Stimulated activated effector memory CD8-positive, alpha-beta T cell treated with anti-CD3 and anti-CD28 coated beads, Interleukin-12 subunit alpha, Interleukin-12 subunit beta, amount 100 ng/mL, for 72 hours (primary cell): Measurements from ENCODE around the gene FILIP1L.

Source experiments
- ATAC-seq: fragments of 150-1000 bp; cut with Tn5 transposase; 2 replicates; pipeline ENCODE4 v1.10.0; 2021
- DNase-seq, 2 donors: peaks; one replicate each; pipeline ENCODE4 v3.0.0; 2021 to 2022; ENCODE audit warnings: low spot score in 2 of 2
- H3K27ac Mint-ChIP-seq: one replicate; pipeline ENCODE4 v1.8.0; 2022; ENCODE audit warnings: mild to moderate bottlenecking, mixed read lengths
- H3K36me3 Mint-ChIP-seq: one replicate; pipeline ENCODE4 v1.8.0; 2022; ENCODE audit warnings: mild to moderate bottlenecking, mixed read lengths
- H3K4me1 Mint-ChIP-seq: one replicate; pipeline ENCODE4 v1.8.0; 2022; ENCODE audit warnings: mixed read lengths
- H3K4me3 Mint-ChIP-seq: one replicate; pipeline ENCODE4 v1.8.0; 2022; ENCODE audit warnings: mild to moderate bottlenecking, mixed read lengths
- H3K9me3 Mint-ChIP-seq: one replicate; pipeline ENCODE4 v1.8.0; 2022; ENCODE audit warnings: mixed read lengths

The FILIP1L gene

DNA sequence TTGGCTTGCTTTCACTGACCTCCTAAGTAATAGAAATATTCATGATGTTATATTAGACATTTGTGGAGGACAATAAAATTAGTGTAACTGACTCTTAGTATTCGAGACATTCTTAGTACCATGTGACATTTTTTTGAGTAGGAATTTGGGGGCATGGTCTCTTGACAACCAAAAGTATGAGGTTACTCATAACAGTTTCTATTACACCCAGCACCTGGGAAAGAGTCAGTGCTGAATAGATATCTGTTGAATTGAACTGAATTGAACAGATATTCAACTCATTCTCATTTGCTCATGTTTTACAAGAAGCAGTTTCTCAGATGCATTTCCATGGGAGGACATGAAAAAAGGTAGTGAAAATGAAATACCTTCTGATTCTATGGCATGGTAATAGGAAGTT, 212.2 kb downstream of the FILIP1L start:
- H3K4me3 Mint-ChIP-seq, result no peak overlapping the region
- H3K4me1 Mint-ChIP-seq, result no peaks in the 10 kb centered on the region
- no peaks in the 10 kb centered on the region for H3K9me3 Mint-ChIP-seq
- no peak overlapping the region for H3K27ac Mint-ChIP-seq
- H3K36me3 Mint-ChIP-seq, result no peaks in the 10 kb centered on the region
- DNase-seq (no peak), ATAC-seq (no peak)

DNA sequence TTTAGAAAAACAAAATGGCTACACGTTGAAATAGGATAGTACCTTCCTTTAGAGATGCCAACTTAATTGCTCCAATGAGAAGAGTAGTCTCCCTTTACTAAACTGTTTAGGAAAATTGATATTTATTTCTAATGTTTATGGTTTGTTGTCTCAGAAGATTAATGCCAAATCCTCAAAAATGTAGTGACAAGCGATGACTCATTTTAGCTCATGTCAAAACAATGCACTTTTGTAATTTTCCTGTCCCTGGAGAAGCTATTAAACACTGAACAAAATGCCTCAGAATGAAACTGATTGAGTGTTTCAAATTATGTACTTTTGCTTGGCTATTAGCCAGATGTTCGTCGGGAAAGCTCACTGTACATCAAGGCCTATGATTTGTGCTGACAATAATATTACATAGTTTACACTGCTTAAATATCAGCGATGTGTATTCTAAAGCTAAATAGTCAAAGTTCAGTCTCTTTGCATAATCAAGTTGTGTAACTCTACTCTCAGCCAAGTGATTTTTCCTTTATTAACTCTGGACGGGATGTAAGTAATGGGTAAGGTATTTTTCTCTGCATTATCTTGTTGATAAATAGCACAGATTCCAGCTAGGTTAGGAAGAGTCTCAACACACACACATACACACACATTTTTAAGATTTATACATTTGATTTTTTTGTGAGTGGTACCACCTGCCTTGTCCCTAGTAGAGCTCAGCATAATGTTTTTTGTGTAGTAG, 212.9 kb downstream of the FILIP1L start:
- DNase-seq (no peak), ATAC-seq (no peak)
- H3K4me3 Mint-ChIP-seq, result no peak overlapping the region
- peaks cover under 1% of the 10 kb centered on the region for H3K4me1 Mint-ChIP-seq
- no peaks in the 10 kb centered on the region for H3K9me3 Mint-ChIP-seq
- H3K27ac Mint-ChIP-seq, result no peak overlapping the region
- H3K36me3 Mint-ChIP-seq, result no peaks in the 10 kb centered on the region

DNA sequence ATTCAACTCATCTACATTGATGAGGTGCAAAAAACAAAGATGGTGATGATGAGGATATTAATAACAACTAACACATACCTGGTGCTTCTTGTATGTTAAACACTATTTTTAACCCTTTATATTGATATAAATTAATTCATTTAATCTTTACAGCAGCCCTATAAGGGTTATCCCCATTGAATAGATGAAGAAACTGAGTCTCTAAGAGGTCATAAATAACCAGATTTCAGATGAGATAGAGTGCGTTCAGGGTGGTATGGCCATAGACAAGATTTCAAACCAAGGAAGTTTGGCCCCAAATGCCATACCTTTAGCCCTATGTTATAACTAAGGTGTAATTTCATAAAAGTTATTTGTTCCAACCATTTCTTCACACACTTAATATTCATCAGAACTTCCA, 214.1 kb downstream of the FILIP1L start:
- no peak for ATAC-seq

DNA sequence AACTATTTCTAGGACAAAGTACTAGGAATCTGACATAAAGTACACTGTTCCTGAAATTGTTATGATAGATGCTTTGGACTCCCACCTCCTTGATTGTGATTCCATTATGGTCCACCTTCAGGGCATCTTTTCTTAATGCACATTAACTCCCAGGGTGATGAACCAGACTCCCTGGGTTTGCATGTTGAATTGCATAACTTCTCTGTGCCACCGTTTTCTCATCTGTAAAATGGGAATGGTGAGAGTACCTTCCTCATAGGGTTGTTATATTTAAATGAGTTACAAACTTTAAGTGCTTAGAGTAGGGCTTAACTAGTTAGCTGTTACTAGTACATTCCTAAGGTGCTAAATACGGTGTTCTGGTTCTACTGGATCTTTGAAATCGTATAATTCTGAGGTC, 214.7 kb downstream of the FILIP1L start:
- H3K4me3 Mint-ChIP-seq, result no peak overlapping the region
- no peaks in the 10 kb centered on the region for H3K9me3 Mint-ChIP-seq
- no peak overlapping the region for H3K27ac Mint-ChIP-seq
- DNase-seq, result no peak
- ATAC-seq, result no peak
- peaks cover 9% of the 10 kb centered on the region for H3K4me1 Mint-ChIP-seq
- H3K36me3 Mint-ChIP-seq, result no peaks in the 10 kb centered on the region

More for the DNA sequence above, 214.1 kb downstream of the FILIP1L start:
- DNase-seq, result no peak
- Mint-ChIP-seq H3K4me3 (no peak overlapping the region), H3K9me3 (no peaks in the 10 kb centered on the region), H3K36me3 (no peaks in the 10 kb centered on the region), H3K4me1 (peaks cover 9% of the 10 kb centered on the region), H3K27ac (no peak overlapping the region)

DNA sequence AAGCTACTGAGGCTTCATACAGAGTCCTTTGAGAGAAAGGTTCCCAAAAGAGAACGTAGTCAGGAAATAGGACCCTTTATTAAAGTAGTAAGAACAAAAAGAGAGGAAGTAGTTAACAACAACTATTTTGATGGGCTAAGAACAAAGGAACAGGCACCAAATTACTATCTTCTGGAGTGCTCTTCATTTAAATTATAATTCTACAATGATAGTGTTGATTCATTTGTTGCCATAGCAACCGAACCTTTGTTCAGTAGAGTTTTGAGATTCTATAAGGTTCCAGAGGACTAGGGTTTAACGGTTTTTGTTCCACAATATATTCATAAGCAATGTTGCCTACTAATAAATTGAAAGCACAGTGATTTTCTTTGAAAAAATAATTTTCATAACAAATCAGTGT, 217.8 kb downstream of the FILIP1L start:
- no peaks in the 10 kb centered on the region for H3K9me3 Mint-ChIP-seq
- DNase-seq, result no peak
- H3K27ac Mint-ChIP-seq, result no peak overlapping the region
- peaks cover 9% of the 10 kb centered on the region for H3K4me1 Mint-ChIP-seq
- no peak overlapping the region for H3K4me3 Mint-ChIP-seq
- ATAC-seq, result no peak
- H3K36me3 Mint-ChIP-seq, result no peaks in the 10 kb centered on the region

DNA sequence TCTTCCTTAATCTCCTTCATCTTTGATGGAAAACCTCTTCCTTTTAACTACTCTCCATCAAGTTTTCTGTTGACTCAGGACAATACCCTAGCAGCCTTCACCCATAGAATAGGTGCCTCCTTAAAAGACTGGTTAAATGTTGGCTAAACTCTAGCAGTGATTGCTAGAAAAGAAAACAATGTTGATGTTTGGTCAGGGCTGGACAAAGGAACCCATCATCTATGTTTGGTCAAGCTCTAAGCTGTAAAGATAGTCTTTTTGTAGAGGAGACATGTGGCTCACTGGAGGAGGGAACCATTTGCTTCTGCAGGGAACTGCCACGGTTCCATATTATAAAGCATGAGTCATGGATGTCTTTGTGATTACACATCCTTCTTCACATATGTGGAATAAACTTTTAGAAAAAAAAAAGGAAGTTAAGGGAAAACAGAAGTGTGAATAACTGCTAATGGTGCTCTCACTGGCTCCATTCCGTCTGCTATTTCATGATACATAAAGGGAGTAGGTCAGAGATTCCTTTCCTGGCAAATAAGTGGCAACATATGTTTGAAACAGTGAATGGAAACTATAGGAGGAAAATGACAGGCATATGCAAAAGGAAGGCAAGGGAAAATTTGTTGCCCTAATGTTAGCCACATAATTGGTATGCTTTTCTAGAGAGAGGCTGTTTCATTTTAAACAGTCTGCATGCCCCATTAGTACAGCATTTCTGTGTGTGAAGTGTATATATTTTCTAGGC, 218.4 kb downstream of the FILIP1L start:
- Mint-ChIP-seq H3K9me3 (no peaks in the 10 kb centered on the region), H3K4me3 (no peak overlapping the region), H3K36me3 (no peaks in the 10 kb centered on the region), H3K4me1 (peaks cover 9% of the 10 kb centered on the region), H3K27ac (no peak overlapping the region)
- DNase-seq (no peak), ATAC-seq (no peak)

DNA sequence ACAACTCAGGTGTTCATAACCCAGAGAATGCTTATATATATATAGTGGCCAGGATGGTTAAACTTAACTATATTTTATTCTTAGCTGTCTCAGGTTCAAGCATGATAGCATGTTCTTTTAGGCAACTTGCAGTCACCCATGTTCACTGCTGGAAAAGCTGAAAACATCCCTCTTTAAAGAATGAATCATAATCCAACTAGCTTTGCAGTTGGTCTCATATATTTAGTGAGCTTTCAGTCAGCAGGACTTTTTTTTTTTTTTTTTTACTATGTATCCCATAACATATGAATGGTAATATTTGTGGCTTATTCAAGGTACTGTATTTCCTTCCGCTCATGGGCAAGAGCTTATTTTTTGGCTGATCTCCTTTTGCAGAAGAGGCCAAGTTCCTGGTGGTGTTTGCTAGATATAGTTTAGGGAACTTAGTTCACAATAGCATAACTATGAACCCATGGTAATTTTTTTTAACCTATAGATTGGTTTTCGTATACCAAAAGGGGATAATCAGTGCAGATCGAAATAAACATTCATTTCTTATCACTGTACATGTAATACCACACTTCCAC, 219.1 kb downstream of the FILIP1L start:
- Mint-ChIP-seq H3K4me3 (no peak overlapping the region), H3K27ac (no peak overlapping the region), H3K4me1 (peaks cover 9% of the 10 kb centered on the region), H3K36me3 (no peaks in the 10 kb centered on the region), H3K9me3 (no peaks in the 10 kb centered on the region)
- ATAC-seq (no peak), DNase-seq (no peak)

DNA sequence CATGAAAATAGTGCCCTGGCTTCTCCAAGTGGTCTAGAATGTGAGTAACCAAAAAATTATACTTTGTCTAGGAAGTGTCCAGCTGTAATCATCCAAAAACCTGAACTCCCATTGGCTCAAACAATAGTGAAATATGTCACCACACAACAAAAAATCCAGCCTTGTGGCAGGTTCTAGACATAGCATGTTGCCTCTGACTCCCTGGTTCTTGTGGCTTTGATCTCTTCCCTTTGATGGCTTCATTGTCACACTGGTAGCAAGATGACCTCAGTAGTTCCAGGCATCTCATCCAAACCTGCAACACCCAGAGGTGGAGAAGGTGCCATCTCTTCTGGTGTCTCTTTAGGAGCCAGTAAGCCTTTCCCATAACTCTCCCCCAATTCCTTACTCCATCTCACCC, 222.0 kb downstream of the FILIP1L start:
- H3K27ac Mint-ChIP-seq, result no peak overlapping the region
- DNase-seq, result no peak
- H3K4me1 Mint-ChIP-seq, result peaks cover 9% of the 10 kb centered on the region
- H3K4me3 Mint-ChIP-seq, result no peak overlapping the region
- H3K36me3 Mint-ChIP-seq, result no peaks in the 10 kb centered on the region
- no peaks in the 10 kb centered on the region for H3K9me3 Mint-ChIP-seq
- no peak for ATAC-seq

DNA sequence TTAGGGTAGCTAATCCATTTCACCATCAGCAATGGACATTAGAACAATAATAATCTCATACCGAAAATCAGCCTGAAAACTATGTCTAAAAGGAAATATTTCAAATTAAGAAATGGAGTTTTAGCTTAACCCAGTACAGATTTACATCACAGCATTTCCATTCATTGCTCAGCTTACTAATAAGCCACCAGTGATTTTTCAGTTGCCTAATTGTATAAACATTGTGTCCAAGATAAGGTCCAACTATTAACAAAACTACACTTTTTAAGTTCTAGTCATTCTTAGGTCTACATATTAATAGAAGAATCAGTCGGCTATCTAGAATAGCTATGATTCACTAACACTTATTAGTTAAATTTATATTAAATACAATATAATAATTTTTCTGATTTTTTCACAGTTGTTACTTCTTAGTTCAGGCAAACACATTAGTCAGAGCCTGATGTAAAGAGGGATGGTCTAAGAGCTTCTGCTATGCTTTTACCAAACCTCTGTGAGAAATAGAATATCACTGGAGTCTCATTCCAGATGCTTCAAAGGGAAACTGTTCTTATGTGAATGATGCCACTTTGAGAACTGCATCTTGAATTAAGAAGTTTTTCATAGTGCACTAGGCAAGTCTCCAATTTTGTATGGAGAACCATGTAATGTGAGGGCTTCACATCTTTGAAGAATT, 222.6 kb downstream of the FILIP1L start:
- no peak overlapping the region for H3K4me3 Mint-ChIP-seq
- H3K4me1 Mint-ChIP-seq, result peaks cover 9% of the 10 kb centered on the region
- H3K36me3 Mint-ChIP-seq, result no peaks in the 10 kb centered on the region
- ATAC-seq, result no peak
- H3K9me3 Mint-ChIP-seq, result no peaks in the 10 kb centered on the region
- no peak for DNase-seq
- H3K27ac Mint-ChIP-seq, result no peak overlapping the region

DNA sequence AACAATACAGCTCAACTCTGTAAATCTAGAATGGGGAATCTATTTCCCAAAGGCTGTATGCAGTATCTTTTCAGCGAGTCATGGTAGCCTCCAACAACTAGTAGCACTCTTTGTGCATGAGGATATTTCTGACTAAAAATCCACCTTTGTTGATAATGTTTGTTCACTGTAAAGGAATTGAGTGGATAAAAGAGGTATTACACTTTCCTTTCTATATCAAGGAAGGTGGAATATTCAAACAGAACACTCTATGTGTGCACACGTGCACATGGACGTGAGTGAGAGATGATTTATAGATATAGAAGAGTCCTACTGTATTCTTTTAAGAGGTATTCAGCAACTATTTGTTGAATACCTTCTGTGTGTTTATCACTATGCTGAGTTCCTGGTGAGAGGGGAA, 228.4 kb downstream of the FILIP1L start:
- DNase-seq (no peak), ATAC-seq (no peak)
- H3K9me3 Mint-ChIP-seq, result no peaks in the 10 kb centered on the region
- H3K4me3 Mint-ChIP-seq, result no peak overlapping the region
- H3K36me3 Mint-ChIP-seq, result no peaks in the 10 kb centered on the region
- peaks cover 21% of the 10 kb centered on the region for H3K4me1 Mint-ChIP-seq
- H3K27ac Mint-ChIP-seq, result no peak overlapping the region

DNA sequence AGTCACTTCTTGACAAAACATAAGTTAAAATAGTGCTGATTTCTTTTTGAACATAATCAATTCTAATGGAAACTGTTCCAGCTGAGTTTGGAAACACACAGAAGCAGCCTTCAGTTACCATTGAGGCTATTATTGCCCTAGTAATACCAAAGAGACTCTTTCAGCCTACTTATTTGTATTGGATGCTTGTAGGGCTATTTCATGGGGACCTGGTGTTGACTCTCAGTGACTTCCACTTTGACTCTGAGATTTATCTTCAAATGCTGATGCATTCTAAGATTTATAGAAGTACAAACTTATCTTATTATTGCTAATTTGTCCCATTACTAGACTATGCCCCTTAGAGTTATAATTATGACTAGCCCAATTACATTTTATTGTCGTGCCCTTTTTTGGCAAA, 229.2 kb downstream of the FILIP1L start:
- H3K27ac Mint-ChIP-seq, result no peak overlapping the region
- no peaks in the 10 kb centered on the region for H3K36me3 Mint-ChIP-seq
- H3K4me1 Mint-ChIP-seq, result peaks cover 21% of the 10 kb centered on the region
- ATAC-seq, result no peak
- no peak for DNase-seq
- no peak overlapping the region for H3K4me3 Mint-ChIP-seq
- no peaks in the 10 kb centered on the region for H3K9me3 Mint-ChIP-seq

DNA sequence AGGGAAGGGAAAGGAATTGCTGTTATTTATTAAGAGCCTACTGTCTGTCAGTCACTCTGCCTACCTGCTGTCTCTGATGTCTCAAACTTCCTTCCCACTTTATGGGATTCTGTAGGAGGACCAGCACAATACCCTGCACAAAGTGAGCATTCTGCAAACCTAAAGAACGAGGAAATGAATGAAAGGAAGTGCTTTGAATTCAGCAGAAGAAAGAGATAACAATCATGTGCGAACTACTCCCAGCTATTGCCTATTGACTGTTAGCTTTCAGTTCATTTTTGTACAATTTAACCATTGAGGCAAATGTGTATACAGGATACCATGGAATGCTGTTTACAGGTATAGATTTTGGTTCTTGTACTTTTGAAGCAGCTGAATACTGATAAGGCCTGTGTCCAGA, 229.8 kb downstream of the FILIP1L start:
- DNase-seq (no peak), ATAC-seq (peak; percentile 39)
- H3K4me3 Mint-ChIP-seq, result no peak overlapping the region
- H3K9me3 Mint-ChIP-seq, result no peaks in the 10 kb centered on the region
- no peak overlapping the region for H3K27ac Mint-ChIP-seq
- H3K36me3 Mint-ChIP-seq, result no peaks in the 10 kb centered on the region
- H3K4me1 Mint-ChIP-seq, result peaks cover 21% of the 10 kb centered on the region

DNA sequence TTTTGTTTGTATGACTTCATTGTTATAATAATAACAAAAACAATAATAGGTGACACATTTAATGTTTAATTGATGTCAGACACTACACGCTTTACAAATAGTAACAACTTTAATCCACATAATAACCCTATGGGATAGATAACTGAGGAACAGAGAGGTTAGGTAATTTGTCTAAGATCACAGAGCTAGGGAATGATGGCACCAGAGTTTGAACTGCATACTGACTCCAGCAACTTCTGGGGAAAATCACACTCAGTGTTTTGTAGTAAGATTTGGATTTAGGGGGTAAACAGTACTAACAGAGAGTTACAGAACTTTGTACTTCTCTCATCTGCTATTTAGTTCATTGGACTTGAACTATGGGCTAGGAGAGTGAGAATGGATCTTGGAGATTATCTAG, 230.6 kb downstream of the FILIP1L start:
- no peaks in the 10 kb centered on the region for H3K9me3 Mint-ChIP-seq
- no peak overlapping the region for H3K4me3 Mint-ChIP-seq
- DNase-seq, result no peak
- no peak overlapping the region for H3K27ac Mint-ChIP-seq
- ATAC-seq, result no peak
- H3K36me3 Mint-ChIP-seq, result no peaks in the 10 kb centered on the region
- peaks cover 21% of the 10 kb centered on the region for H3K4me1 Mint-ChIP-seq

DNA sequence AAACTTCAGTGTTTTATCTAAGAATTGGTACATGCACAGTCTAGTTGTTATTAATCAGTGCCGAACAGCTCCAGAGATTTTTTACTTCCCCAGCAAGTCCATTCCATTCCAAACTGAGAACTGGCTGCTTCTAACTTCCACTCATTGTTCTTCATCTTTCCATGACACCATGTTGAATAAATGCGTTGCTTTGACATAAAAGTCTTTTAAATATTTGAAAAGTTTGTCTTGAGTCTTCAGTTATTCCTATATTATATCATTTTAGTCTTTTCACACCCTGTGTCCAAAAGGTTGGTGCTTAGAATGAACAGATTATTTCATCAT, 231.2 kb downstream of the FILIP1L start:
- Mint-ChIP-seq H3K27ac (no peak overlapping the region), H3K4me1 (peaks cover 22% of the 10 kb centered on the region), H3K36me3 (no peaks in the 10 kb centered on the region), H3K9me3 (no peaks in the 10 kb centered on the region), H3K4me3 (no peak overlapping the region)
- ATAC-seq (no peak), DNase-seq (no peak)

DNA sequence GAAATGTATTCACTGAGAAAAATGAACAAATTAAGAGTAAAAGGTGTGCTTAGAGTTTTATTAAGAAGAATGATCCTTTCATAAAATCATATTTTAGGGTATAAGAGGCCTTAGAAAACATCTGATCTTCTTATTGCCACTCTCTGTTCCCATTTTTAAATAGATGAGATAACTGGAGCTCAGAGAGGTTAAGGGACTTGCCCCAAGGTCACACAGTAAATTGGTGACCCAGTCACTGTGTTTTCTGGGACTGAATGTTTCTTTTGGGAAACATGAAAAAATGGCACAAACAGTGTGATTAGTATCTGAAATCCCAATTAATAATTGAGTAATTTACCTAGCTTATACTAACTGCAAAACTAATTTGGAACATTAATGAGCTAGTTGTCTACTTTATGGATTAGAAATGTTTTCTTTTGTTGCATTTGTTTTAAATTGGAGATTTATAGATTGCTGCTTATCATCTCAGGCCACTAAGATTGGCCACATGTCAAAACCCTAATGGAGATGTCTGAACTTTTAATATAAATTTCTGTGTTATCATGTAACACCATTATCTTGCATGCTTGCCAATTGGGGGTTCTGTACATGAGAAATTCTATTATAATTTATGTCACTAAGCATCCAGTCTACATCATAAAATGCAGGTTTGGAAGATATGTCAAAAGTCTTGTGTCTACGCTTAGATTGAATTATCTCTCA, 231.7 kb downstream of the FILIP1L start:
- Mint-ChIP-seq H3K27ac (no peak overlapping the region), H3K4me3 (no peak overlapping the region), H3K4me1 (peaks cover 28% of the 10 kb centered on the region), H3K36me3 (no peaks in the 10 kb centered on the region), H3K9me3 (no peaks in the 10 kb centered on the region)
- ATAC-seq (no peak), DNase-seq (no peak)
